ENCODE data around the gene KLHL33. TPM values are rescaled to one million over a fixed set of nuclear protein-coding genes. Genes with fewer than 3 reads are reported as not detected.

Gene KLHL33
- total RNA-seq, 2 donors from 2014 or later, result 0.05 TPM

DNA sequence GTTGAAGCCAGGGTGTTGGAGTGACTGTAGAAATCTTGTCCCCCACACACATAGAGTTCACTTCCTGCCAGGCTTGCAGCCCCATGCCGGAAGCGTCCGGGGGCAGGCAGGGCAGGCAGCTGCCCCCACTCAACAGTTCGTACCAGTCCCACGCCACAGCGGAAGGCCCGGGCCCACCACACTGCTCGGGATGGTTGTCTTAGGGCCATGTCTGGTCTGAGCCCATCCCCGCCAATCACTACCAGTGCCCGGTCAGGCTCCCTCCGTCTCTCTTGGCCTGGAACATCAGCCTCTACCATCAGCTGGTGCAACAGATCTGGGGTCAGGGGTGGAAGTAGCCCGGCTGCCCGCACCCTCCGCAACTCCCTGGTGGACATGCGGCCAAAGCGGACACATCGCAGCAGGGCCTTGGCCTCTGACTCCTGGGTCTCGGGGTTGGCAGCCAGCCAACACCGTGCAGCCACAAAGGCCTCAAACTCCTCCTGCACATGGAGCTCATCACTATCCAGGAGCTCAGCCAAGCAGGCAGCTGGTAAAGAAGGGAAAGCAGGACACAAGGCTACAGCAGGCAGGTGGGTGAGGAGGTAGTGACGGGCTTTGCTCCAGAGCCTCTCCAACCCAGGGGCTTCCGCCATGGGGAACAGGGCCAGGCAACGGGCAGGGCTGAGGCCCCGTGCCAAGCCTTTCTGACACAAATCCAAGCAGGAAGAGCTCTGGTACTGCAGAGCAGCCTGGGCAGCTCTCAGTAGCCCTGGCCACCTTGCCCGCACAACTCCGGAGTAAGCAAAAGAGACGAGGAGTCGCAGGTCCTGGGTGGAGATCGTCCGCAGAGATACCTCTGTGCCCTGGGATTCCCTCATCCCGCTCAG lies 5.9 kb downstream of the KLHL33 start:
- DNase-seq, result peak; percentile 58
- intact Hi-C loops (cut with DNase I), result no loop called here
- peaks cover 5% of the 10 kb centered on the region for H3K4me1 ChIP-seq
- H3K27ac ChIP-seq, result no peak overlapping the region
- H3K36me3 ChIP-seq, result no peaks in the 10 kb centered on the region
- no peak overlapping the region for H3K4me3 ChIP-seq
- no peaks in the 10 kb centered on the region for H3K9me3 ChIP-seq
- no peaks in the 10 kb centered on the region for H3K27me3 ChIP-seq
- no peak overlapping the region for H3K9ac ChIP-seq (ENCODE audit: low read depth in 2 of 2, low read length in 2 of 2)
- TF ChIP-seq CTCF (IDR thresholded peaks at IDR 0.05), result no peak

- no peak overlapping the region for H3K27ac ChIP-seq
- no peak for TF ChIP-seq CTCF (IDR thresholded peaks at IDR 0.05)
- H3K36me3 ChIP-seq, result no peaks in the 10 kb centered on the region
- no peak overlapping the region for H3K4me3 ChIP-seq
- peaks cover 5% of the 10 kb centered on the region for H3K4me1 ChIP-seq
- no peaks in the 10 kb centered on the region for H3K9me3 ChIP-seq
- no peak overlapping the region for H3K9ac ChIP-seq (ENCODE audit: low read depth in 2 of 2, low read length in 2 of 2)
- intact Hi-C loops (cut with DNase I), result no loop called here
- DNase-seq, result no peak
- no peaks in the 10 kb centered on the region for H3K27me3 ChIP-seq
These were observed 7.2 kb downstream of the KLHL33 start for GRCh38 chr14:20428802-20429201.

- Histone ChIP-seq H3K27me3 (no peaks in the 10 kb centered on the region), H3K4me3 (no peak overlapping the region), H3K36me3 (no peaks in the 10 kb centered on the region), H3K9ac (ENCODE audit: low read depth in 2 of 2, low read length in 2 of 2) (peak overlapping the region; percentile 33 to 36), H3K27ac (peak overlapping the region; percentile 67), H3K4me1 (peaks cover 5% of the 10 kb centered on the region), H3K9me3 (no peaks in the 10 kb centered on the region)
- no peak for TF ChIP-seq CTCF (IDR thresholded peaks at IDR 0.05)
- DNase-seq, result no peak
- intact Hi-C loops (cut with DNase I), result no loop called here
These were observed 8.0 kb downstream of the KLHL33 start for GRCh38 chr14:20428010-20428365.

DNA sequence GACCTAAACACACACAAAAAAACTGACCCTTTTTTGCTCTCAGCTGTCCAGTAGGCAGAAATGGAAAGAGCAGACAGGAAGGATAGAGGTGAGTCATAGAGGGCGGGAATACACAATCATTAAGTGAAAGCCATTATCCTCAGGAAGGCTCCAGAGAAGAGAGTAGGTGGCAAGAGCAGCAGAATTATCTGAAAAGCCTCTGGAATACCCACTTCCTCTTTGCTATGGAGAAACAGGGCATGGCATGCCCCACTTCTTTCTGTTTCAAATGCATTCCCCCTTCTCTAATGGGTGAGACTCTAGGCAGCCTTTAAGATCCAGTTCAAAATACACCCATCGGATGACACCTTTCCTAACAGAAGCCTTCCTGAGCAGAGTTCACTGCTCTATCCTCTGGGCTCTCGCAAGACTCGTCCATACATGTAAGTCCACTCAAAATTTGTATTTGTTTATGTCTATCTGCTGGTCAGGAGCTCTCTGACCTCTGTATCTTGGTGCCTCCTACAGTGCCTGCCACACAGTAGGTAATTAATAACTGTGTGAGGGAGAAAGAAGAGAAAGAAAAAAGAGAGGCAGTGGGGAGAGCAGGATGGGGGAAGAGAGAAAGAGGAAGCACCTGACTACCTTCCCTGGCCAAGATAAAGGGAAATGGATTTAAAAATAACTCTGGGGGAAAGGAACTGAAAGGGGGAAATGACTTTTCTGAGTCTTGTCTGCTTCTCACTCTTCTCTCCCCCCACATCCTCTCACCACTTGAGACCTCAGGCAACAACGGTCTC lies 8.5 kb downstream of the KLHL33 start:
- H3K27ac ChIP-seq, result peak overlapping the region; percentile 67
- no peak for TF ChIP-seq CTCF (IDR thresholded peaks at IDR 0.05)
- peaks cover 5% of the 10 kb centered on the region for H3K4me1 ChIP-seq
- intact Hi-C loops (cut with DNase I), result no loop called here
- no peak for DNase-seq
- H3K9ac ChIP-seq (ENCODE audit: low read depth in 2 of 2, low read length in 2 of 2), result no peak overlapping the region
- H3K27me3 ChIP-seq, result no peaks in the 10 kb centered on the region
- H3K9me3 ChIP-seq, result no peaks in the 10 kb centered on the region
- H3K36me3 ChIP-seq, result no peaks in the 10 kb centered on the region
- no peak overlapping the region for H3K4me3 ChIP-seq

- no peaks in the 10 kb centered on the region for H3K27me3 ChIP-seq
- no peaks in the 10 kb centered on the region for H3K4me1 ChIP-seq
- no peak for TF ChIP-seq CTCF (IDR thresholded peaks at IDR 0.05)
- DNase-seq, result no peak
- no peak overlapping the region for H3K4me3 ChIP-seq
- no peaks in the 10 kb centered on the region for H3K9me3 ChIP-seq
- no peak overlapping the region for H3K9ac ChIP-seq (ENCODE audit: low read depth in 2 of 2, low read length in 2 of 2)
- no peak overlapping the region for H3K27ac ChIP-seq
- H3K36me3 ChIP-seq, result no peaks in the 10 kb centered on the region
- intact Hi-C loops (cut with DNase I), result no loop called here
These were observed 11.1 kb downstream of the KLHL33 start for GRCh38 chr14:20424851-20425250.
